Brain microvascular endothelial cell (primary cell): ENCODE data around the gene TCAP.

Source experiments
- DNase-seq: peaks from one replicate; pipeline ENCODE4 v3.0.0-alpha.2; 2020
- H3K27ac ChIP-seq: fragments of 250-450 bp; sonication (Bioruptor Pico); 2 replicates; pipeline ENCODE4 v1.5.1; 2020; ENCODE audit warnings: mild to moderate bottlenecking, moderate library complexity
- H3K27me3 ChIP-seq: fragments of 250-450 bp; sonication (Bioruptor Pico); replicated peaks from 2 replicates; pipeline ENCODE4 v1.5.1; 2020; ENCODE audit warnings: mild to moderate bottlenecking
- H3K36me3 ChIP-seq: fragments of 250-450 bp; sonication (Bioruptor Pico); replicated peaks from 2 replicates; pipeline ENCODE4 v1.5.1; 2020; ENCODE audit warnings: mild to moderate bottlenecking
- H3K4me3 ChIP-seq: 2 replicates; pipeline ENCODE4 v1.5.1; 2011; ENCODE audit warnings: low read depth, mild to moderate bottlenecking, control low read depth, low read length, moderate library complexity
- in situ Hi-C: cut with HindIII; loops from 2 replicates; pipeline ENCODE4 v1.10.0; 2017; ENCODE audit warnings: low sequenced_read_pairs, low pct_ligation_motif_present
- TF ChIP-seq, protein P1 (sequence below): IDR thresholded peaks from 2 replicates; pipeline ENCODE4 v1.5.1; 2011; ENCODE audit warnings: low read depth, mild to moderate bottlenecking, moderate library complexity, low read length, control low read depth, inconsistent platforms; ENCODE audit errors: missing control alignments

TCAP gene

GRCh38 chr17:39624313-39624712 is 40.8 kb upstream of the TCAP start:
- Histone ChIP-seq H3K27ac (no peak overlapping the region), H3K4me3 (no peak overlapping the region), H3K27me3 (peaks cover 44% of the 10 kb centered on the region), H3K36me3 (no peaks in the 10 kb centered on the region)
- DNase-seq: no peak
- TF ChIP-seq, protein P1, sequence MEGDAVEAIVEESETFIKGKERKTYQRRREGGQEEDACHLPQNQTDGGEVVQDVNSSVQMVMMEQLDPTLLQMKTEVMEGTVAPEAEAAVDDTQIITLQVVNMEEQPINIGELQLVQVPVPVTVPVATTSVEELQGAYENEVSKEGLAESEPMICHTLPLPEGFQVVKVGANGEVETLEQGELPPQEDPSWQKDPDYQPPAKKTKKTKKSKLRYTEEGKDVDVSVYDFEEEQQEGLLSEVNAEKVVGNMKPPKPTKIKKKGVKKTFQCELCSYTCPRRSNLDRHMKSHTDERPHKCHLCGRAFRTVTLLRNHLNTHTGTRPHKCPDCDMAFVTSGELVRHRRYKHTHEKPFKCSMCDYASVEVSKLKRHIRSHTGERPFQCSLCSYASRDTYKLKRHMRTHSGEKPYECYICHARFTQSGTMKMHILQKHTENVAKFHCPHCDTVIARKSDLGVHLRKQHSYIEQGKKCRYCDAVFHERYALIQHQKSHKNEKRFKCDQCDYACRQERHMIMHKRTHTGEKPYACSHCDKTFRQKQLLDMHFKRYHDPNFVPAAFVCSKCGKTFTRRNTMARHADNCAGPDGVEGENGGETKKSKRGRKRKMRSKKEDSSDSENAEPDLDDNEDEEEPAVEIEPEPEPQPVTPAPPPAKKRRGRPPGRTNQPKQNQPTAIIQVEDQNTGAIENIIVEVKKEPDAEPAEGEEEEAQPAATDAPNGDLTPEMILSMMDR: no peak
- in situ Hi-C loops: no loop called here

DNA sequence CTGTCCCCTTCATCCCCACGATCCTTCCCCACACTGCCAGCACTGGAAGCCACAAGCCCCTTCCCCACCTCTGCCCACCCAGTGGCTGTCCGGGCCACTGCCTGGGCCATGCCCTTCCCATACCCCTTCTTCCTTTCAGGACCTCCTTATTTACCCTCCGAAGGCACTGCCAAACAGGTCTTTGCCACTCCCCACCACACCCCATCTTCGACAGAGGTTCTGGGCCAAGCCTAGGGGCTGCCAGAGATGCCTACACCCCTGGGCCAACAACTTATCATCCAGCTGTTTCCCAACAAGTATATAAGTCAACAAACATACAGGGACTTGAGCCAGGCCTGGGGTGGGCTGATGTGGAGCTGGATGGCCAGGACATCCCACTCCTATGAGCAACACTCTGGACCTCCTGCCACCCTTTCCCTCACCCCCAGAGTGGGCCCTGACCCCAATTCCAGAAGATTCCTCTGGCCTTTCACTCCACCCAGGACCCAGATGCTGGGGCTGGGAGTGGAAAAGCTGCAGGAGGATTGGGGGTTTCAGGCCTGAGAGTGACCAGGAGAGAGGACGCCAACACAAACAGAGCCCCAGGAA is 39.9 kb upstream of the TCAP start:
- no peaks in the 10 kb centered on the region for H3K36me3 ChIP-seq
- peaks cover 49% of the 10 kb centered on the region for H3K27me3 ChIP-seq
- TF ChIP-seq, protein P1: no peak
- in situ Hi-C loops: no loop called here
- H3K27ac ChIP-seq: no peak overlapping the region
- DNase-seq: no peak
- no peak overlapping the region for H3K4me3 ChIP-seq

DNA sequence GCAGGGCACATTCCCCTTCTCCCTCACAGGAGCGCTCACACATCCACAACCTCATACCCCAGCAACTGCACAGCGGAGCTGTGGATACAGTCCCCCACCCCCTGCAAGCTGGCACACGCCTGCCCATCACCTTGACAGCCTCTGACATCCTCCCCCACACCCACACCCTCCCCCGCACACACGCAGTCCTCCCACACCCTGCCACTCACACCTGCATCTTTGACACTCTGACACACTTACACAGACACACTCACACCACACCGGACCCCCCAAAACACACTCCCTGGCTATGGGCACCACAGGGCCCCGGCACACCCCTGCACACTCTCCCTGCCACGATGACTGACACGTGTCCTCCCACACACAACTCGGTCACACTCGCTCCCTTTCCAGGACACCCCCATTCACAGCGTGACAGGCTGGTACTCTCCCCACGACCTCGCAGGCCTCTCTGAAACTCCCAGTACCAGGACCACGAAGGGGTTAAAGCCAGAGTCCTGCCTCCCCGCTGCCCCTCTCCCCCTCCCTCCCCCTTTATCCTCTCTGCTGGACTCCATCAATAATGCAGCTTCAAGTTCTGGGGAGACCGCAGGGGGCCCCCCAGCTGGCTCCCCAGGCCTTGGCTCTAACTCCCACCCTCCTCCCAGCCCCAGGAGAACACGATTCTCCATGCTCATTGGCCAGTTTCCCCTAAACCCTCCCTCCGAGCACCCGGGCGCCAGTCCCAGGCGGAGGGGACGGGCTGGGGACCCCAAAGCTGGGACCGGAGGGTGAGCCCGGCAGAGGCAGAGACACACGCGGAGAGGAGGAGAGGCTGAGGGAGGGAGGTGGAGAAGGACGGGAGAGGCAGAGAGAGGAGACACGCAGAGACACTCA is 38.7 kb upstream of the TCAP start, which contains the start of gene PPP1R1B:
Gene PPP1R1B (plus strand): TSS at position 782 of the 876 bp plus-strand sequence. CDS start 441 bp downstream, outside the sequence.
- in situ Hi-C loops: no loop called here
- TF ChIP-seq, protein P1: no peak
- DNase-seq: no peak
- no peak within 1 kb of the TSS for H3K4me3 ChIP-seq
- H3K27ac ChIP-seq: no peak within 1 kb of the TSS
- peaks cover 58% of the 10 kb centered on the region for H3K27me3 ChIP-seq
- no peaks in the 10 kb centered on the region for H3K36me3 ChIP-seq

DNA sequence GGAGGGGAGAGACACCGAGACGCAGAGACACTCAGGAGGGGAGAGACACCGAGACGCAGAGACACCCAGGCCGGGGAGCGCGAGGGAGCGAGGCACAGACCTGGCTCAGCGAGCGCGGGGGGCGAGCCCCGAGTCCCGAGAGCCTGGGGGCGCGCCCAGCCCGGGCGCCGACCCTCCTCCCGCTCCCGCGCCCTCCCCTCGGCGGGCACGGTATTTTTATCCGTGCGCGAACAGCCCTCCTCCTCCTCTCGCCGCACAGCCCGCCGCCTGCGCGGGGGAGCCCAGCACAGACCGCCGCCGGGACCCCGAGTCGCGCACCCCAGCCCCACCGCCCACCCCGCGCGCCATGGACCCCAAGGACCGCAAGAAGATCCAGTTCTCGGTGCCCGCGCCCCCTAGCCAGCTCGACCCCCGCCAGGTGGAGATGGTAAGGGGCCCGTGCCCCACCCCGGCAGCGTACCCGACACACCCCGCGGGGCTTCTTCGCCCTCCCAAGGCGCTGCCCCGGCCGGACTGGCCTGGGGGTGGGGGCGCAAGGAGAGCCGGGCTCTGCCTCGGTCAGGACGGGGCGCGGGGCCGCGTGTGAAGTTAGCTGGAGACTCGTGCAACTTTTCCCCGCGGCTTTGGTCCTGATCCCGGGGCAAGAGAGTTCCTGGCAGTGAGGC is 38.0 kb upstream of the TCAP start:
- Histone ChIP-seq H3K27me3 (peaks cover 66% of the 10 kb centered on the region), H3K36me3 (no peaks in the 10 kb centered on the region), H3K4me3 (no peak overlapping the region), H3K27ac (no peak overlapping the region)
- DNase-seq: no peak
- TF ChIP-seq, protein P1: no peak
- in situ Hi-C loops: no loop called here

- Histone ChIP-seq H3K27me3 (peaks cover 66% of the 10 kb centered on the region), H3K27ac (no peak overlapping the region)
Observed at GRCh38 chr17:39627712-39628516, 37.2 kb upstream of the TCAP start.

More at GRCh38 chr17:39627712-39628516, 37.2 kb upstream of the TCAP start:
- no peaks in the 10 kb centered on the region for H3K36me3 ChIP-seq
- in situ Hi-C loops: no loop called here
- TF ChIP-seq, protein P1: no peak
- no peak overlapping the region for H3K4me3 ChIP-seq
- DNase-seq: no peak
